Smooth muscle cell of trachea (primary cell): Measurements from ENCODE around the gene ZNF304. TPM values are rescaled to one million over a fixed set of nuclear protein-coding genes. Genes with fewer than 3 reads are reported as not detected.

Experiments
- total RNA-seq: library from RNA; depleted of rRNA; stranded (reverse); fragments of >200 nt; gene quantifications from 2 replicates; pipeline ENCODE4 v1.2.1, GENCODE V29; 2014

Gene ZNF304
- 12.6 and 14.0 TPM in 2 replicates for total RNA-seq

GRCh38 chr19:57350877-57351805, at the start of gene ZNF304:
TSS of gene ZNF304 (plus strand) at chr19:57351271. CDS start at chr19:57351665, 394 bp downstream.

GRCh38 chr19:57320180-57321084, 30.6 kb upstream of the ZNF304 start, which contains the start of gene ZNF543:
TSS of gene ZNF543 (plus strand) at chr19:57320472. CDS start at chr19:57320854, 382 bp downstream.

GRCh38 chr19:57362997-57363687, 12.1 kb downstream of the ZNF304 start, which contains the start of the genes TRAPPC2B and ZNF547:
TSS of gene TRAPPC2B (plus strand) at chr19:57363551. CDS start at chr19:57364834, 1,283 bp downstream.
TSS of gene ZNF547 (plus strand) at chr19:57363551. CDS start at chr19:57368556, 5,005 bp downstream.

GRCh38 chr19:57389730-57390598, 38.9 kb downstream of the ZNF304 start, which contains the start of gene ZNF548:
TSS of gene ZNF548 (plus strand) at chr19:57389854. CDS start at chr19:57390100, 246 bp downstream.

Other genes with a start within 250 kb of the ZNF304 start
- gene USP29, start 231.3 kb upstream of the ZNF304 start, total RNA-seq, result not detected in 2 replicates
- not detected in 2 replicates for gene ZIM3, start 206.1 kb upstream of the ZNF304 start, total RNA-seq
- gene DUXA, start 183.8 kb upstream of the ZNF304 start, total RNA-seq, result not detected in 2 replicates
- 36.5 and 43.0 TPM in 2 replicates for gene ZNF264, start 159.8 kb upstream of the ZNF304 start, total RNA-seq
- gene AURKC, start 120.2 kb upstream of the ZNF304 start, total RNA-seq, result 0.44 and 0.66 TPM in 2 replicates
- gene ZNF805, start 110.6 kb upstream of the ZNF304 start, total RNA-seq, result 24.1 and 28.6 TPM in 2 replicates
- 49.5 and 79.2 TPM in 2 replicates for gene ZNF460, start 70.8 kb upstream of the ZNF304 start, total RNA-seq
- 9.9 and 12.7 TPM in 2 replicates for gene ZNF543, start 30.8 kb upstream of the ZNF304 start, total RNA-seq
- gene TRAPPC2B, start 12.3 kb downstream of the ZNF304 start, total RNA-seq, result 14.7 and 16.7 TPM in 2 replicates
- gene ZNF547, start 12.3 kb downstream of the ZNF304 start, total RNA-seq, result 5.1 and 7.0 TPM in 2 replicates
- 25.6 and 28.8 TPM in 2 replicates for gene ZNF548, start 38.6 kb downstream of the ZNF304 start, total RNA-seq
- gene ZNF17, start 59.9 kb downstream of the ZNF304 start, total RNA-seq, result 14.1 and 16.0 TPM in 2 replicates
- 6.5 and 8.9 TPM in 2 replicates for gene ZNF749, start 84.1 kb downstream of the ZNF304 start, total RNA-seq
- gene VN1R1, start 105.9 kb downstream of the ZNF304 start, total RNA-seq, result 0.83 and 1.2 TPM in 2 replicates
- 20.0 and 28.7 TPM in 2 replicates for gene ZNF772, start 126.3 kb downstream of the ZNF304 start, total RNA-seq
- gene ZNF419, start 136.5 kb downstream of the ZNF304 start, total RNA-seq, result 13.7 and 19.1 TPM in 2 replicates
- 26.2 and 40.7 TPM in 2 replicates for gene ZNF773, start 148.7 kb downstream of the ZNF304 start, total RNA-seq
- 5.6 and 6.3 TPM in 2 replicates for gene ZNF549, start 176.1 kb downstream of the ZNF304 start, total RNA-seq
- gene ZNF550, start 208.6 kb downstream of the ZNF304 start, total RNA-seq, result 7.3 and 10.5 TPM in 2 replicates
- 6.8 and 6.9 TPM in 2 replicates for gene ZNF416, start 227.6 kb downstream of the ZNF304 start, total RNA-seq
- 7.0 and 8.1 TPM in 2 replicates for gene ZIK1, start 232.9 kb downstream of the ZNF304 start, total RNA-seq
- 2.0 and 4.2 TPM in 2 replicates for gene ZNF530, start 248.6 kb downstream of the ZNF304 start, total RNA-seq